HG03175 (cell line): ENCODE data around the gene PRDM12.
"Not testable (repeated sequence)": the region's sequence is repeated elsewhere in the genome, so short reads cannot be mapped to it uniquely, and the experiment has no call there.

Source experiments
- ATAC-seq: cut with Tn5 transposase; IDR thresholded peaks from one replicate; pipeline ENCODE4 v1.9.1; 2021; ENCODE audit warnings: mild to moderate bottlenecking, moderate library complexity; ENCODE audit not compliant: unreplicated experiment

PRDM12 gene

GRCh38 chr9:130663258-130663976, 977 bp upstream of the PRDM12 start:
- no peak for ATAC-seq

- no peak for ATAC-seq
Observed at GRCh38 chr9:130663977-130664250, 480 bp upstream of the PRDM12 start.

- ATAC-seq = no peak
Observed at GRCh38 chr9:130665029-130665430, 636 bp downstream of the PRDM12 start.

GRCh38 chr9:130665431-130666392, 1.3 kb downstream of the PRDM12 start:
- ATAC-seq = no peak

GRCh38 chr9:130666393-130667119, 2.2 kb downstream of the PRDM12 start:
- no peak for ATAC-seq

GRCh38 chr9:130667120-130667435, 2.7 kb downstream of the PRDM12 start:
- no peak for ATAC-seq

GRCh38 chr9:130668196-130668595, 3.8 kb downstream of the PRDM12 start:
- no peak for ATAC-seq

- ATAC-seq = no peak
Observed at GRCh38 chr9:130668659-130669058, 4.3 kb downstream of the PRDM12 start.

- ATAC-seq = no peak
Observed at GRCh38 chr9:130669965-130670364, 5.6 kb downstream of the PRDM12 start.

- no peak for ATAC-seq
Observed at GRCh38 chr9:130670644-130671043, 6.2 kb downstream of the PRDM12 start.

GRCh38 chr9:130672466-130672865, 8.1 kb downstream of the PRDM12 start:
- ATAC-seq = no peak

GRCh38 chr9:130672933-130673615, 8.7 kb downstream of the PRDM12 start:
- no peak for ATAC-seq

- no peak for ATAC-seq
Observed at GRCh38 chr9:130675396-130675795, 11.0 kb downstream of the PRDM12 start.

GRCh38 chr9:130677252-130677651, 12.9 kb downstream of the PRDM12 start:
- ATAC-seq = no peak

GRCh38 chr9:130680836-130681768, 16.7 kb downstream of the PRDM12 start:
- ATAC-seq = no peak

- no peak for ATAC-seq
Observed at GRCh38 chr9:130681769-130682420, 17.5 kb downstream of the PRDM12 start.

GRCh38 chr9:130682421-130683121, 18.2 kb downstream of the PRDM12 start:
- no peak for ATAC-seq

- no peak for ATAC-seq
Observed at GRCh38 chr9:130685104-130685503, 20.7 kb downstream of the PRDM12 start.

GRCh38 chr9:130685945-130686344, 21.6 kb downstream of the PRDM12 start:
- ATAC-seq = not testable (repeated sequence)
